ENCODE measurements around the gene KRT80. TPM values are rescaled to one million over a fixed set of nuclear protein-coding genes. Genes with fewer than 3 reads are reported as not detected.

Gene KRT80
- total RNA-seq, 2 donors from 2014 or later: 0.07 to 0.09 TPM

DNA sequence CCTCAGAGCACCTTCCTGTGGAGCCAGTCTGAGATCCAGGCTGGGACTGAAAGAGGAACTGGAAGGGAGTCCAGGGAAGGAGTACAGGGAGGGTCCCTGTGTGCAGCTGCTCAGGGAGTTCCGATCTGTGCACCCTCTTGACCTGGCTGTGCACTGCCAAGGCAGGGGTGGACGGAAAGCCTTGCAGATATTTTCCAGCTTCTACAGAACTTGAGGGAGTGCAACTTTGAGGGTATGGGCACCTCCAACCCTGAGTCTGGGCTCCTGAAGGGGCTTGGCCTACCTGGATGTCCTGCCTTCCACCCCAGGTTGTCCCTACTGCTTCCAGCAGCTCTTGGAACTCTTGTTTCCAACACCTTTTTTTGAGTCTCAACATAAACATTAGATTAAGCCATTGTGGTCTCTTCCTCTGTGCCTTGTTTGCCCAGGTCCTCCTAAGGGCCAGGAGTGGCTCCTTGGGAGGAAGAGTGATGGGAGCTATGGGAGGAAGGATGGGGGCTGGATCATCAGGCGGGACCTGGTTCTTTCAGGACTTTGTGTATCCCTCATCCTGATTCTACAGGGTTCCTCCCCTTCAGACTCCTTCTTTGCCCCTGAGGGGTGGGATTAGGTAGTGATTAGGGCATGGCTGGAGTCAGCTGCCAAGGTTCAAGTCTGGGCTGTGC is 44.7 kb upstream of the KRT80 start:
- Histone ChIP-seq H3K27ac (ENCODE audit: low read depth, low read length) (no peak overlapping the region), H3K4me1 (ENCODE audit: control insufficient read depth, insufficient read depth, low read length) (no peaks in the 10 kb centered on the region), H3K9me3 (ENCODE audit: control insufficient read depth, low read length) (no peaks in the 10 kb centered on the region), H3K36me3 (ENCODE audit: control insufficient read depth, insufficient read depth, low read length) (no peaks in the 10 kb centered on the region), H3K9ac (ENCODE audit: extremely low read depth, low read length, poor library complexity, severe bottlenecking) (no peak overlapping the region), H3K27me3 (ENCODE audit: control insufficient read depth, insufficient read depth, low read length, poor library complexity, severe bottlenecking) (peaks cover 42% of the 10 kb centered on the region), H3K4me3 (ENCODE audit: low read length) (no peak overlapping the region)
- 73 to 100% methylated on average over 2 to 3 of the region's 3 CpGs for WGBS, 2 experiments (ENCODE audit: insufficient coverage in 1 of 2, insufficient read length in 1 of 2)
- no peak for DNase-seq
- Mint-ChIP-seq H3K27ac (no peak overlapping the region), H3K4me3 (no peak overlapping the region), H3K9me3 (no peaks in the 10 kb centered on the region), H3K36me3 (ENCODE audit: low read depth) (no peaks in the 10 kb centered on the region), H3K27me3 (ENCODE audit: insufficient read depth) (peaks cover 56% of the 10 kb centered on the region), H3K4me1 (no peaks in the 10 kb centered on the region)
- TF ChIP-seq, protein P1, sequence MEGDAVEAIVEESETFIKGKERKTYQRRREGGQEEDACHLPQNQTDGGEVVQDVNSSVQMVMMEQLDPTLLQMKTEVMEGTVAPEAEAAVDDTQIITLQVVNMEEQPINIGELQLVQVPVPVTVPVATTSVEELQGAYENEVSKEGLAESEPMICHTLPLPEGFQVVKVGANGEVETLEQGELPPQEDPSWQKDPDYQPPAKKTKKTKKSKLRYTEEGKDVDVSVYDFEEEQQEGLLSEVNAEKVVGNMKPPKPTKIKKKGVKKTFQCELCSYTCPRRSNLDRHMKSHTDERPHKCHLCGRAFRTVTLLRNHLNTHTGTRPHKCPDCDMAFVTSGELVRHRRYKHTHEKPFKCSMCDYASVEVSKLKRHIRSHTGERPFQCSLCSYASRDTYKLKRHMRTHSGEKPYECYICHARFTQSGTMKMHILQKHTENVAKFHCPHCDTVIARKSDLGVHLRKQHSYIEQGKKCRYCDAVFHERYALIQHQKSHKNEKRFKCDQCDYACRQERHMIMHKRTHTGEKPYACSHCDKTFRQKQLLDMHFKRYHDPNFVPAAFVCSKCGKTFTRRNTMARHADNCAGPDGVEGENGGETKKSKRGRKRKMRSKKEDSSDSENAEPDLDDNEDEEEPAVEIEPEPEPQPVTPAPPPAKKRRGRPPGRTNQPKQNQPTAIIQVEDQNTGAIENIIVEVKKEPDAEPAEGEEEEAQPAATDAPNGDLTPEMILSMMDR (conservative IDR thresholded peaks at IDR 0.05): no peak

DNA sequence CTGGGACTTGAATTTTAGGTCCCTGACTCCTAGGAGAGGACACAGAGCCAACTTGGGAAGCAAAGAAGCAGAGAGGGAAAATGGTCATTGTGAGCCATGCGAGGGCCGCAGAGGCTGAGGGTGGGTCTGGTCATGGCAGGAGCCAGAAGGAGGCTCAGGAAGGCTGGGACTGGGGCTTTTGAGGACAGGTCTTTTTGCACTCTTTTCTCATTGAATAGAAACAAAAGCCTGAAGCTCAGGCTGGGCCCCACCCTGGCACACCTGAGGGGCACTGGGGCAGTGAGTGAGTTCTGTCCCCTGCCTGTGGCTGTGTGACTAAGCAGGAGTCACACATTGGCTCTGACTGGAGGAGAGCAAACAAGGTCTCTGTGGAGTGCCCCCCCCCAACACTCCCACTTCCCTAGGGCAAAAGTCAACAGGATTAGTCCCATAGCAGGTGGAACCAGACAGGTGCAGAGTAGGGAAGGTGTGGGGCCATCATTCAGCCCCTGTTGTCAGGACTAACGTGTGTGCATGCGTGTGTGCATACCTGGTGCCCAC is 44.1 kb upstream of the KRT80 start:
- Histone ChIP-seq H3K36me3 (ENCODE audit: control insufficient read depth, insufficient read depth, low read length) (no peaks in the 10 kb centered on the region), H3K27ac (ENCODE audit: low read depth, low read length) (no peak overlapping the region), H3K9ac (ENCODE audit: extremely low read depth, low read length, poor library complexity, severe bottlenecking) (no peak overlapping the region), H3K4me1 (ENCODE audit: control insufficient read depth, insufficient read depth, low read length) (no peaks in the 10 kb centered on the region), H3K9me3 (ENCODE audit: control insufficient read depth, low read length) (no peaks in the 10 kb centered on the region), H3K27me3 (ENCODE audit: control insufficient read depth, insufficient read depth, low read length, poor library complexity, severe bottlenecking) (peaks cover 48% of the 10 kb centered on the region), H3K4me3 (ENCODE audit: low read length) (no peak overlapping the region)
- Mint-ChIP-seq H3K4me1 (no peaks in the 10 kb centered on the region), H3K36me3 (ENCODE audit: low read depth) (no peaks in the 10 kb centered on the region), H3K27me3 (ENCODE audit: insufficient read depth) (peaks cover 62% of the 10 kb centered on the region), H3K4me3 (no peak overlapping the region), H3K27ac (no peak overlapping the region), H3K9me3 (no peaks in the 10 kb centered on the region)
- no peak for DNase-seq
- 86 to 94% methylated on average over 2 to 4 of the region's 4 CpGs for WGBS, 2 experiments (ENCODE audit: insufficient coverage in 1 of 2, insufficient read length in 1 of 2)
- TF ChIP-seq, protein P1 (conservative IDR thresholded peaks at IDR 0.05): no peak

DNA sequence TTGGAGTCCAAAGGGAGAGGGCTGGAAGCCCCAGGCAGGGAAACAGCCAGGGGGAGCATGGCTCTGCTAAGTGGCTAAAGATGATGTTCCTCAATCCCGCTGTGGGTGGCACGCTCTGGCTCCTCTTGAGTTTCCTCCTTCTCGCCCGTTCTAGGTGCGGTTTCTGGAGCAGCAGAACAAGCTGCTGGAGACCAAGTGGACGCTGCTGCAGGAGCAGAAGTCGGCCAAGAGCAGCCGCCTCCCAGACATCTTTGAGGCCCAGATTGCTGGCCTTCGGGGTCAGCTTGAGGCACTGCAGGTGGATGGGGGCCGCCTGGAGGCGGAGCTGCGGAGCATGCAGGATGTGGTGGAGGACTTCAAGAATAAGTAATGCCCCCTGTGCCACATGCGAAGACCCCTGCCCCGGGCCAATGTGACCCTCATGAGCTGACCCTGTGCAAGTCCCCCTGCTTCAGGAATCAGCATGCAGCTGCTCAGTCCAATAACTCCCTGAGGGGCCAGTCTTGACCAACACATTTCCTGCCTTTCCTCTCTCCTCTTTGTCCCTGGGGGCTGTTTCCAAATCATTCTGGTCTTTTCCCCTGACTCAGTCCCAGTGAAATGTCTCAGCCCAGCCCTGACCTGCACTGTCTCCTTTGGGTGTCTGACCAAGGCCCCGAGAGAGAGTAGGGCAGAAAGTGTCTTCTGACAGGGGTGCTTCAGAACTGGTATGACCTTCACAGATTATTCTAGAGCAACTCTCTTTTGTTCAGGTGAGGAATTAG is 43.4 kb upstream of the KRT80 start:
- whole genome bisulfite sequencing, 2 experiments (ENCODE audit: insufficient coverage in 1 of 2, insufficient read length in 1 of 2): 88 to 94% methylated on average over 9 to 15 of the region's 15 CpGs
- no peak overlapping the region for H3K27ac Mint-ChIP-seq

More for the DNA sequence above, 43.4 kb upstream of the KRT80 start:
- Histone ChIP-seq H3K4me1 (ENCODE audit: control insufficient read depth, insufficient read depth, low read length) (no peaks in the 10 kb centered on the region), H3K27ac (ENCODE audit: low read depth, low read length) (no peak overlapping the region), H3K4me3 (ENCODE audit: low read length) (no peak overlapping the region), H3K9ac (ENCODE audit: extremely low read depth, low read length, poor library complexity, severe bottlenecking) (no peak overlapping the region), H3K27me3 (ENCODE audit: control insufficient read depth, insufficient read depth, low read length, poor library complexity, severe bottlenecking) (peaks cover 55% of the 10 kb centered on the region), H3K36me3 (ENCODE audit: control insufficient read depth, insufficient read depth, low read length) (no peaks in the 10 kb centered on the region), H3K9me3 (ENCODE audit: control insufficient read depth, low read length) (no peaks in the 10 kb centered on the region)
- DNase-seq: no peak
- TF ChIP-seq, protein P1 (conservative IDR thresholded peaks at IDR 0.05): no peak
- Mint-ChIP-seq H3K27me3 (ENCODE audit: insufficient read depth) (peaks cover 69% of the 10 kb centered on the region), H3K4me1 (no peaks in the 10 kb centered on the region), H3K36me3 (ENCODE audit: low read depth) (no peaks in the 10 kb centered on the region), H3K4me3 (no peak overlapping the region), H3K9me3 (no peaks in the 10 kb centered on the region)

All from endodermal cell (in vitro differentiated cells).